Measurements from ENCODE around the gene C5AR2. TPM values are rescaled to one million over a fixed set of nuclear protein-coding genes. Genes with fewer than 3 reads are reported as not detected.
"Not testable (repeated sequence)": the region's sequence is repeated elsewhere in the genome, so short reads cannot be mapped to it uniquely, and the experiment has no call there.

C5AR2 gene
- total RNA-seq, 2 donors from 2014 or later = 0.70 to 1.4 TPM

DNA sequence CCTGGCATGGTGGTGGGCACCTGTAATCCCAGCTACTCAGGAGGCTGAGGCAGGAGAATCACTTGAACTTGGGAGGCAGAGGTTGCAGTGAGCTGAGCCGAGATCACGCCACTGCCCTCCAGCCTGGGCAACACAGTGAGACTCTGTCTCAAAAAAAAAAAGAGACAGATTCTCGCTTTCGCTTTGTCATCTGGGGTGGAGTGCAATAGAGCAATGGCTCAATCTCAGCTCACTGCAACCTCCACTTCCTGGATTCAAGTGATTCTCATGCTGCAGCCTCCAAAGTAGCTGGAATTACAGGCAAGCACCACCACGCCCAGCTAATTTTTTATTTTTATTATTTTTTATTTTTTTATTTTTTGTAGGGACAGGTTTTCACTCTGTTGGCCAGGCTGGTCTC, 56.7 kb downstream of the C5AR2 start:
- not testable (repeated sequence) for H3K27ac Mint-ChIP-seq; ATAC-seq; DNase-seq; H3K36me3 Mint-ChIP-seq (ENCODE audit: low read depth); H3K9me3 ChIP-seq (ENCODE audit: control insufficient read depth, low read length, poor library complexity, severe bottlenecking); H3K4me3 Mint-ChIP-seq; H3K4me1 Mint-ChIP-seq
- peaks cover 21% of the 10 kb centered on the region for H3K27me3 Mint-ChIP-seq

DNA sequence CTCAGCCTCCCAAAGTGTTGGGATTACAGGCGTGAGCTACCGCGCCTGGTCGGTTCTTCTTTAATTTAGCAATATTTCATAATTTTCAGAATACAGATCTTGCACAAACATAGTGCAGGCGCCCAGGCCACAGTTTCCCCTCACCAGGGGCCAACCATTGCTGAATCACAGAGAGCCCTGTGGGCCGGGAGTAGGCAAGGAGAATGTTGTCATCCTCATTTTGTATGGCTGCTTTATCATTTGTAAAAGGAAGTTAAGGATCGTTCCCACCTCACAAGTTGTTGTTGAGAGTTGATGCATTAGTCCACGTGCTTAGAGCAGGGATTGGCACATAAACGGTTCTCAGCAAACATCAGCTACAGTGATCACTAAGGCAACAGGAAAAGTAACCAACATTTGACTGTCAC, 57.2 kb downstream of the C5AR2 start:
- Mint-ChIP-seq H3K4me1 (peaks cover 10% of the 10 kb centered on the region), H3K27ac (no peak overlapping the region), H3K27me3 (peaks cover 25% of the 10 kb centered on the region), H3K36me3 (ENCODE audit: low read depth) (peaks cover 2% of the 10 kb centered on the region), H3K4me3 (no peak overlapping the region)
- DNase-seq (no peak), ATAC-seq (peak; percentile 56)
- no peaks in the 10 kb centered on the region for H3K9me3 ChIP-seq (ENCODE audit: control insufficient read depth, low read length, poor library complexity, severe bottlenecking)

DNA sequence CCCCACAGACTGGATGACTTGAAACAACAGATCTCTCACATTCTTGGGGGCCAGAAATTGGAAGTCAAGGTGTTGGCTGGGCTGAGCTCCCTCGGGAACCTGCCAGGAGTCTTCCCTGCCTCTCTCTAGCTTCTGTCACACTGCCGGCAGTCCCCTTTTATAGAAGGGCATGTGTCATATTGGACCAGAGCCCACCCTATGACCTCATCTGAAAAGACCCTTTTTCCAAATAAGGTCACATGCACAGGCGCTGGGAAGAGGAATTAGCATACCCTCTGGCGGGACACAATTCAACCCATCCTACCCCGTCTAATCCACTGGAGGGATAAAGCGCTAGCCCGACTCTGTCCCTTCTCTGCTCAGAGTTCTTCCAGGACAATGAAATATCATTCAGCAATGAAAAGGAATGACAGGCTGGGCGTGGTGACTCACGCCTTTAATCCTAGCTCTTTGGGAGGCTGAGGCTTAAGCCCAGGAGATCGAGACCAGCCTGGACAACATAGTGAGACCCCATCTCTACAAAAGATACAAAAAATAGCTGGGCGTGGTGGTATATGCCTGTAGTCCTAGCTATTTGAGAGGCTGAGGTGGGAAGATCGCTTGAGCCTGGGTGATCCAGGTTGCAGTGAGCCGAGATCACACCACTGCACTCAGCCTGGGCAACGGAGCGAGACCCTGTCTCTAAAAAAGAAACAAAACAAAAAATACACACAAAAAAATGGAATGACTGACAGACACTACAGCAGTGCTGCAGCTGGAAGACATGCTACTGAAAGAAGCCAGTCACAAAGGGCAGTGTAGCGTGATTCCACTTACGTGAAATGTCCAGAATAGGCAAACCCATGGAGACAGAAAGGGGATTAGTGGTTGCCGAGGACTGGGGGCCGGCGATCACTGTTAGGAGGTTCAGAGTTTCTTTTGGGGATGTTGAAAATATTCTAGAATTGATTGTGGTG, 58.8 kb downstream of the C5AR2 start:
- peaks cover 13% of the 10 kb centered on the region for H3K4me1 Mint-ChIP-seq
- peak overlapping the region; percentile 54 for H3K27ac Mint-ChIP-seq
- no peak overlapping the region for H3K4me3 Mint-ChIP-seq
- no peak for ATAC-seq
- no peak for DNase-seq
- peaks cover 30% of the 10 kb centered on the region for H3K27me3 Mint-ChIP-seq
- no peaks in the 10 kb centered on the region for H3K9me3 ChIP-seq (ENCODE audit: control insufficient read depth, low read length, poor library complexity, severe bottlenecking)
- H3K36me3 Mint-ChIP-seq (ENCODE audit: low read depth) = peaks cover 2% of the 10 kb centered on the region

DNA sequence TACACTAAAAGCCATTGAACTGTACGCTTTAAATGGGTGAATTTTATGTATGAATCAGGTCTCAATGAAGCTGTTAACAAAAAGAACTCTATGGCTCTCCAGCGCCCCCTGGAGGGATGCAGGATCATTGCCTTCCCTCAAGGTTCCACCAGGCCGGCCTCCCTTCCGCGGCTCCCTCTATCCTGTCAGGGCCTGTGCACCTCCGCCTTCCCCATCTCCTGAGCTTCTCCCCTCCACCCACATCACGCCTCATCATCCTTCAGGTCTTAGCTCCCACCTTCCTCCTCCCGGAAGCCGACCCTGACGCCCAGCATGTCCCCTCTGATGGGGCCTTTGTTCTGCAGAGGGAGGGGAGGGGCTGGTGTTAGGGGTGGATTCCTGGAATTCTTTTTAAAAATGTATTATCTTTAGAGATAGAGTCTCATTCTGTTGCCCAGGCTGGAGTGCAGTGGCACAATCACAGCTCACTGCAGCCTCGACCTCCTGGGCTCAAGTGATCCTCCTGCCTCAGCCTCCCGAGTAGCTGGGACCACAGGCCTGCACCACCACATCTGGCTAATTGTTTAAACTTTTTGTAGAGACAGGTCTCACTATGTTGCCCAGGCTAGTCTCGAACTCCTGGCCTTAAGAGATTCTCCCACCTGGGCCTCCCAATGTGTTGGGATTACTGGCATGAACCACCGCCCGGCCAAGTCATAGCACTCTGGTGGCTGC, 59.7 kb downstream of the C5AR2 start:
- DNase-seq = peak; percentile 64 to 81 (median 72)

More for the DNA sequence above, 59.7 kb downstream of the C5AR2 start:
- ATAC-seq = peak; percentile 82
- no peak overlapping the region for H3K27ac Mint-ChIP-seq
- H3K9me3 ChIP-seq (ENCODE audit: control insufficient read depth, low read length, poor library complexity, severe bottlenecking) = no peaks in the 10 kb centered on the region
- H3K36me3 Mint-ChIP-seq (ENCODE audit: low read depth) = peaks cover 2% of the 10 kb centered on the region
- H3K27me3 Mint-ChIP-seq = peaks cover 34% of the 10 kb centered on the region
- H3K4me1 Mint-ChIP-seq = peaks cover 14% of the 10 kb centered on the region
- H3K4me3 Mint-ChIP-seq = no peak overlapping the region

Other genes with a start within 250 kb of the C5AR2 start
- 10 to 100 TPM; 58.4 to 60.7 TPM for gene ZC3H4, start 218.4 kb upstream of the C5AR2 start, total RNA-seq
- 10 to 100 TPM; 36.2 to 37.0 TPM for gene SAE1, start 201.3 kb upstream of the C5AR2 start, total RNA-seq
- gene BBC3, start 101.0 kb upstream of the C5AR2 start, total RNA-seq = 10 to 100 TPM; 32.4 to 40.2 TPM
- gene CCDC9, start 75.7 kb upstream of the C5AR2 start, total RNA-seq = 10 to 100 TPM; 35.6 to 53.7 TPM
- gene INAFM1, start 57.3 kb upstream of the C5AR2 start, total RNA-seq = 1 to 10 TPM; 9.2 to 9.9 TPM
- gene C5AR1, start 22.3 kb upstream of the C5AR2 start, total RNA-seq = 10 to 100 TPM in 1 of 2 donors, 1 to 10 TPM in 1; 2.2 to 11.3 TPM
- 10 to 100 TPM in 1 of 2 donors, 1 to 10 TPM in 1; 9.1 to 11.2 TPM for gene DHX34, start 17.1 kb downstream of the C5AR2 start, total RNA-seq
- under 1 TPM in 1 of 2 donors, not detected in 1; 0.34 TPM for gene MEIS3, start 87.4 kb downstream of the C5AR2 start, total RNA-seq
- gene SLC8A2, start 139.7 kb downstream of the C5AR2 start, total RNA-seq = not detected
- 1 to 10 TPM; 3.5 to 6.3 TPM for gene KPTN, start 152.0 kb downstream of the C5AR2 start, total RNA-seq
- 100 to 1,000 TPM; 124 to 133 TPM for gene NAPA, start 182.9 kb downstream of the C5AR2 start, total RNA-seq
- gene ZNF541, start 241.0 kb downstream of the C5AR2 start, total RNA-seq = under 1 TPM; 0.65 to 0.99 TPM